ENCODE results near the gene TMEM243.
"Not testable (repeated sequence)": the region's sequence is repeated elsewhere in the genome, so short reads cannot be mapped to it uniquely, and the experiment has no call there.

The TMEM243 gene

GRCh38 chr7:87219545-87220025 is at the start of gene TMEM243:
TSS of gene TMEM243 (minus strand) at chr7:87219732. CDS start at chr7:87219503, 229 bp downstream.
- peak; percentile 66 to 67 for DNase-seq (ENCODE audit: low read depth in 2 of 2)

GRCh38 chr7:87267239-87267900 is 47.8 kb upstream of the TMEM243 start:
- no peak for DNase-seq (ENCODE audit: low read depth in 2 of 2)

GRCh38 chr7:87263537-87263936 is 44.0 kb upstream of the TMEM243 start:
- no peak for DNase-seq (ENCODE audit: low read depth in 2 of 2)

GRCh38 chr7:87253589-87254087 is 34.1 kb upstream of the TMEM243 start:
- DNase-seq (ENCODE audit: low read depth in 2 of 2) = no peak

GRCh38 chr7:87245671-87246070 is 26.1 kb upstream of the TMEM243 start:
- DNase-seq (ENCODE audit: low read depth in 2 of 2) = not testable (repeated sequence)

GRCh38 chr7:87238464-87239051 is 19.0 kb upstream of the TMEM243 start:
- DNase-seq (ENCODE audit: low read depth in 2 of 2) = not testable (repeated sequence)

GRCh38 chr7:87234949-87235348 is 15.4 kb upstream of the TMEM243 start:
- no peak for DNase-seq (ENCODE audit: low read depth in 2 of 2)

- no peak for DNase-seq (ENCODE audit: low read depth in 2 of 2)
These were observed 12.2 kb upstream of the TMEM243 start for GRCh38 chr7:87231711-87232110.

- DNase-seq (ENCODE audit: low read depth in 2 of 2) = no peak
These were observed 11.7 kb upstream of the TMEM243 start for GRCh38 chr7:87231258-87231657.

GRCh38 chr7:87226495-87226894 is 7.0 kb upstream of the TMEM243 start:
- DNase-seq (ENCODE audit: low read depth in 2 of 2) = no peak

- no peak for DNase-seq (ENCODE audit: low read depth in 2 of 2)
These were observed 6.2 kb upstream of the TMEM243 start for GRCh38 chr7:87225696-87226095.

GRCh38 chr7:87223666-87224065 is 4.1 kb upstream of the TMEM243 start:
- no peak for DNase-seq (ENCODE audit: low read depth in 2 of 2)

- no peak for DNase-seq (ENCODE audit: low read depth in 2 of 2)
These were observed 1.2 kb upstream of the TMEM243 start for GRCh38 chr7:87220734-87221215.

- peak; percentile 68 to 69 for DNase-seq (ENCODE audit: low read depth in 2 of 2)
These were observed 648 bp upstream of the TMEM243 start for GRCh38 chr7:87220026-87220733.

- DNase-seq (ENCODE audit: low read depth in 2 of 2) = no peak
These were observed 562 bp downstream of the TMEM243 start for GRCh38 chr7:87218796-87219544.

GRCh38 chr7:87217983-87218653 is 1.4 kb downstream of the TMEM243 start:
- no peak for DNase-seq (ENCODE audit: low read depth in 2 of 2)

GRCh38 chr7:87216701-87217508 is 2.6 kb downstream of the TMEM243 start:
- DNase-seq (ENCODE audit: low read depth in 2 of 2) = no peak

GRCh38 chr7:87215046-87215445 is 4.5 kb downstream of the TMEM243 start:
- DNase-seq (ENCODE audit: low read depth in 2 of 2) = no peak

GRCh38 chr7:87213811-87214210 is 5.7 kb downstream of the TMEM243 start:
- no peak for DNase-seq (ENCODE audit: low read depth in 2 of 2)

- no peak for DNase-seq (ENCODE audit: low read depth in 2 of 2)
These were observed 6.3 kb downstream of the TMEM243 start for GRCh38 chr7:87213252-87213651.

Measured in stimulated activated CD8-positive, alpha-beta memory T cell treated with anti-CD3 and anti-CD28 coated beads, Interleukin-7, amount 100 ng/mL, for 1 hour (primary cell).